CD14-positive monocyte (primary cell): ENCODE measurements around the gene CNGA3. TPM values are rescaled to one million over a fixed set of nuclear protein-coding genes. Genes with fewer than 3 reads are reported as not detected.

Source experiments
- DNase-seq, 3 donors: peaks; one replicate each; pipeline ENCODE4 v3.0.0-alpha.2; 2011 to 2022
- H2AFZ ChIP-seq: 2 replicates; pipeline ENCODE4 v1.6.0; 2012; ENCODE audit warnings: mild to moderate bottlenecking, low read depth, low read length, inconsistent platforms; ENCODE audit not compliant: insufficient read depth, poor library complexity, severe bottlenecking
- H3K27ac ChIP-seq, 2 donors: 1 replicate in 1 of 2; 2 replicates in 1 of 2; pipeline ENCODE4 v1.5.1; 2012 to 2013; ENCODE audit warnings: low read length in 2 of 2, control low read depth in 1 of 2, inconsistent platforms in 1 of 2, low read depth in 1 of 2, mild to moderate bottlenecking in 1 of 2
- H3K27me3 ChIP-seq, 2 donors: one replicate each; pipeline versions ENCODE4 v1.6.0 to v1.6.1; 2011 to 2013; ENCODE audit warnings: low read length in 2 of 2; ENCODE audit not compliant: control insufficient read depth in 2 of 2, insufficient read depth in 2 of 2
- H3K36me3 ChIP-seq, 2 donors: replicated peaks in 1 of 2; 1 replicate in 1 of 2; 2 replicates in 1 of 2; pipeline versions ENCODE4 v1.5.1 to v1.6.1; 2012 to 2013; ENCODE audit warnings: low read length in 2 of 2, control low read depth in 1 of 2, inconsistent platforms in 1 of 2, mild to moderate bottlenecking in 1 of 2; ENCODE audit not compliant: insufficient read depth in 2 of 2, control insufficient read depth in 1 of 2
- H3K4me1 ChIP-seq, 2 donors: 1 replicate in 1 of 2; 2 replicates in 1 of 2; pipeline versions ENCODE4 v1.5.1 to v1.6.1; 2012 to 2013; ENCODE audit warnings: low read length in 2 of 2, control low read depth in 1 of 2, inconsistent platforms in 1 of 2, mild to moderate bottlenecking in 1 of 2, moderate library complexity in 1 of 2; ENCODE audit not compliant: insufficient read depth in 2 of 2, control insufficient read depth in 1 of 2
- H3K4me2 ChIP-seq: replicated peaks from 2 replicates; pipeline ENCODE3; 2012; ENCODE audit warnings: low read length, moderate library complexity, mild to moderate bottlenecking; ENCODE audit not compliant: poor library complexity, severe bottlenecking; ENCODE audit errors: extremely low read depth
- H3K4me3 ChIP-seq, 3 experiments: fragments of 200-600 bp in 1 of 3; sonication (generic) in 1 of 3; replicated peaks in 1 of 3; 1 replicate in 2 of 3; 2 replicates in 1 of 3; pipeline ENCODE4 v1.5.1; 2011 to 2013; ENCODE audit warnings: low read length in 3 of 3, mild to moderate bottlenecking in 3 of 3, control low read depth in 2 of 3, low read depth in 2 of 3, inconsistent platforms in 1 of 3, moderate library complexity in 1 of 3
- H3K79me2 ChIP-seq: 2 replicates; pipeline ENCODE4 v1.6.0; 2012; ENCODE audit warnings: mild to moderate bottlenecking, control low read depth, inconsistent platforms, low read length, moderate library complexity; ENCODE audit not compliant: insufficient read depth
- H3K9ac ChIP-seq: 2 replicates; pipeline ENCODE4 v1.6.0; 2017; ENCODE audit warnings: low read length, mild to moderate bottlenecking; ENCODE audit not compliant: insufficient read depth, poor library complexity, severe bottlenecking
- H3K9me3 ChIP-seq, 2 donors: replicated peaks in 1 of 2; 1 replicate in 1 of 2; 2 replicates in 1 of 2; pipeline versions ENCODE4 v1.5.1 to v1.6.1; 2012 to 2013; ENCODE audit warnings: low read length in 2 of 2, control low read depth in 1 of 2; ENCODE audit not compliant: control insufficient read depth in 1 of 2, insufficient read depth in 1 of 2
- H4K20me1 ChIP-seq: 2 replicates; pipeline ENCODE4 v1.6.0; 2012; ENCODE audit warnings: mild to moderate bottlenecking, low read length, control low read depth, moderate library complexity; ENCODE audit not compliant: insufficient read depth
- H3K27ac Mint-ChIP-seq, 7 donors: one replicate each; pipeline ENCODE4 v1.8.0; 2020; ENCODE audit warnings: mild to moderate bottlenecking in 7 of 7, mixed read lengths in 7 of 7, moderate library complexity in 6 of 7, inconsistent platforms in 2 of 7
- H3K27me3 Mint-ChIP-seq, 3 donors: one replicate each; pipeline ENCODE4 v1.8.0; 2021 to 2022; ENCODE audit warnings: low read depth in 3 of 3, mild to moderate bottlenecking in 3 of 3, mixed read lengths in 3 of 3, moderate library complexity in 3 of 3, inconsistent platforms in 1 of 3
- H3K36me3 Mint-ChIP-seq, 2 donors: one replicate each; pipeline ENCODE4 v1.8.0; 2020; ENCODE audit warnings: mixed read lengths in 2 of 2, inconsistent platforms in 1 of 2, mild to moderate bottlenecking in 1 of 2
- H3K4me1 Mint-ChIP-seq: one replicate; pipeline ENCODE4 v1.8.0; 2020; ENCODE audit warnings: mild to moderate bottlenecking, mixed read lengths
- H3K4me3 Mint-ChIP-seq, 2 donors: one replicate each; pipeline ENCODE4 v1.8.0; 2020; ENCODE audit warnings: mild to moderate bottlenecking in 2 of 2, mixed read lengths in 2 of 2, moderate library complexity in 1 of 2
- H3K9me3 Mint-ChIP-seq, 7 donors: one replicate each; pipeline ENCODE4 v1.8.0; 2020 to 2022; ENCODE audit warnings: mixed read lengths in 7 of 7, mild to moderate bottlenecking in 6 of 7, moderate library complexity in 6 of 7, inconsistent platforms in 2 of 7
- CTCF ChIP-seq: fragments of 200-600 bp; IDR thresholded peaks from one replicate; pipeline ENCODE4 v1.8.0; 2022; ENCODE audit warnings: antibody characterized with exemption, mild to moderate bottlenecking
- WGBS: methylation state at CpG from one replicate; pipeline ENCODE4 v1.1.5; 2013; ENCODE audit warnings: missing lambda C conversion rate; ENCODE audit not compliant: insufficient coverage; 5-methylcytosine and 5-hydroxymethylcytosine counted together
- intact Hi-C, 2 donors: fragments of 100-400 bp; cut with micrococcal nuclease; formaldehyde crosslinking; loops; one replicate each; pipeline versions ENCODE4 v1.15.0 to v1.15.1; 2023
- polyA plus RNA-seq, 3 donors: library from polyadenylated mRNA; depleted of rRNA in 1 of 3; unstranded in 2 of 3; stranded (reverse) in 1 of 3; fragments of 300-500 nt in 2 of 3; fragments of >200 nt in 1 of 3; fragmentation: Illumina TruSeq in 2 of 3; gene quantifications; 1 replicate in 2 of 3; 2 replicates in 1 of 3; pipeline ENCODE4 v1.2.3, GENCODE V29; 2012 to 2021

The CNGA3 gene
- polyA plus RNA-seq, 3 donors, result not detected

DNA sequence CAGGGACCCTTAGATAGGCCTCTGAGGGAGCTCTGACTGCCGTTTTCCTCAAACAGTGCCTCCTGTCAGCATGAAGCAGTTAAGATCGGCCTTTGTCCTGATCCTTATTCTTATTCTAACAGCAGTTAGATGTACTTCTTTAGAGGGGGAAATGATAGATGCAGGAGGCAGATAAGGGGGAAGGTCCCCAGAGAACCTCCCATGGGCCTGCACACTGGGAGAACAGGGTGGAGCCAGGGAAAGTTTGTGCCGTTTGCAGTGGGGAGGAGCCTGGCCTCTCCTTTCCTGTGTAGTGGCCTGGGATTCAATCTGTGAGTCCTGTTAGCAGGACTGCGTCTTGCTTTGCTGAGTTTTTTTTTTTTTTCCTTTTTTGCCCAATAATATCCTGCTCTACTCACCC lies 90.5 kb downstream of the CNGA3 start:
- no peaks in the 10 kb centered on the region for H3K36me3 ChIP-seq
- no peak overlapping the region for H3K4me3 ChIP-seq
- no peak overlapping the region for H3K27ac ChIP-seq
- no peaks in the 10 kb centered on the region for H4K20me1 ChIP-seq
- Mint-ChIP-seq H3K27ac (peak overlapping the region in 1 of 7 donors; percentile 6), H3K36me3 (no peaks in the 10 kb centered on the region), H3K9me3 (peaks cover 15 to 34% (median 24%) of the 10 kb centered on the region in 7 donors), H3K4me3 (no peak overlapping the region), H3K27me3 (peaks cover 0 to 2% (median 1%) of the 10 kb centered on the region in 3 donors), H3K4me1 (peaks cover 4% of the 10 kb centered on the region)
- H2AFZ ChIP-seq, result no peak overlapping the region
- H3K9ac ChIP-seq, result no peak overlapping the region
- WGBS, result 38% methylated on average over 1 of the region's 4 CpGs
- no peaks in the 10 kb centered on the region for H3K27me3 ChIP-seq
- DNase-seq, result no peak
- H3K4me2 ChIP-seq, result no peak overlapping the region
- TF ChIP-seq CTCF, result no peak
- H3K79me2 ChIP-seq, result no peaks in the 10 kb centered on the region
- intact Hi-C loops, result loop anchor here in 1 of 2 donors (5.0 kb wide), 1 partner anchor 36 kb away; no protein-coding TSS in a partner anchor
- H3K4me1 ChIP-seq, result peaks cover 3% of the 10 kb centered on the region in 2 donors
- peaks cover 5 to 7% of the 10 kb centered on the region in 2 donors for H3K9me3 ChIP-seq

- H3K27ac ChIP-seq, result no peak overlapping the region
- H3K36me3 ChIP-seq, result no peaks in the 10 kb centered on the region
- intact Hi-C loops, result loop anchor here in 1 of 2 donors (5.0 kb wide), 1 partner anchor 34 kb away; no protein-coding TSS in a partner anchor
- H3K9me3 Mint-ChIP-seq, result peaks cover 15 to 32% (median 22%) of the 10 kb centered on the region in 7 donors
- no peak overlapping the region for H3K9ac ChIP-seq
- H3K4me3 Mint-ChIP-seq, result no peak overlapping the region
- H3K4me1 ChIP-seq, result peaks cover 6 to 8% of the 10 kb centered on the region in 2 donors
- no peak overlapping the region for H3K4me2 ChIP-seq
- H3K27ac Mint-ChIP-seq, result no peak overlapping the region
- no peak for TF ChIP-seq CTCF
- H3K4me3 ChIP-seq, result no peak overlapping the region
- H3K79me2 ChIP-seq, result no peaks in the 10 kb centered on the region
- H3K36me3 Mint-ChIP-seq, result no peaks in the 10 kb centered on the region
- H3K4me1 Mint-ChIP-seq, result peaks cover 9% of the 10 kb centered on the region
- DNase-seq, result no peak
- peaks cover 5 to 7% of the 10 kb centered on the region in 2 donors for H3K9me3 ChIP-seq
- H4K20me1 ChIP-seq, result no peaks in the 10 kb centered on the region
- peaks cover 0 to 2% (median 0%) of the 10 kb centered on the region in 3 donors for H3K27me3 Mint-ChIP-seq
- H2AFZ ChIP-seq, result no peak overlapping the region
- WGBS, result no CpG with 5 or more reads among the region's 1 CpG
- no peaks in the 10 kb centered on the region for H3K27me3 ChIP-seq
These were observed 92.2 kb downstream of the CNGA3 start for GRCh38 chr2:98438190-98439133.
